MM.1S (cell line): ENCODE data around the gene SLBP.

Source experiments
- DNase-seq: peaks from one replicate; pipeline ENCODE4 v3.0.0-alpha.2; 2015
- H2AFZ ChIP-seq: fragments of 300-600 bp; sonication (generic); 2 replicates; pipeline ENCODE4 v1.6.0; 2016; ENCODE audit warnings: antibody characterized with exemption, low read length
- H3F3A ChIP-seq: fragments of 300-600 bp; sonication (generic); 2 replicates; pipeline ENCODE4 v1.6.1; 2016; ENCODE audit warnings: mild to moderate bottlenecking, antibody characterized with exemption, low read length, moderate library complexity, mixed read lengths; ENCODE audit not compliant: insufficient read depth
- H3K27ac ChIP-seq: fragments of 300-600 bp; sonication (generic); 2 replicates; pipeline ENCODE4 v1.5.1; 2016; ENCODE audit warnings: mild to moderate bottlenecking, low read length
- H3K27me3 ChIP-seq: fragments of 300-600 bp; sonication (generic); replicated peaks from 2 replicates; pipeline ENCODE4 v1.6.0; 2016; ENCODE audit warnings: low read length; ENCODE audit not compliant: insufficient read depth
- H3K36me3 ChIP-seq: fragments of 300-600 bp; sonication (generic); replicated peaks from 2 replicates; pipeline ENCODE4 v1.6.1; 2016; ENCODE audit warnings: mild to moderate bottlenecking, low read length, mixed read lengths; ENCODE audit not compliant: insufficient read depth
- H3K4me1 ChIP-seq: fragments of 300-600 bp; sonication (generic); 2 replicates; pipeline ENCODE4 v1.6.1; 2016; ENCODE audit warnings: low read length, mixed read lengths
- H3K4me2 ChIP-seq: fragments of 300-600 bp; sonication (generic); 2 replicates; pipeline ENCODE4 v1.6.0; 2016; ENCODE audit warnings: low read depth, low read length
- H3K4me3 ChIP-seq: fragments of 300-600 bp; sonication (generic); 2 replicates; pipeline ENCODE4 v1.5.1; 2016; ENCODE audit warnings: low read length, mixed read lengths
- H3K79me2 ChIP-seq: fragments of 300-600 bp; sonication (generic); 2 replicates; pipeline ENCODE4 v1.6.1; 2016; ENCODE audit warnings: mixed run types, low read length, mixed read lengths
- H3K9ac ChIP-seq: fragments of 300-600 bp; sonication (generic); 2 replicates; pipeline ENCODE4 v1.6.1; 2016; ENCODE audit warnings: low read length, mixed read lengths
- H3K9me2 ChIP-seq: fragments of 300-600 bp; sonication (generic); replicated peaks from 2 replicates; pipeline ENCODE4 v1.6.1; 2016; ENCODE audit warnings: mild to moderate bottlenecking, low read length, mixed read lengths; ENCODE audit not compliant: insufficient read depth
- H3K9me3 ChIP-seq: fragments of 300-600 bp; sonication (generic); replicated peaks from 2 replicates; pipeline ENCODE4 v1.6.1; 2016; ENCODE audit warnings: mild to moderate bottlenecking, low read length, mixed read lengths; ENCODE audit not compliant: insufficient read depth
- H4K20me1 ChIP-seq: fragments of 300-600 bp; sonication (generic); 2 replicates; pipeline ENCODE4 v1.6.1; 2016; ENCODE audit warnings: mild to moderate bottlenecking, low read length, moderate library complexity, mixed read lengths; ENCODE audit not compliant: insufficient read depth
- EZH2 ChIP-seq: fragments of 300-600 bp; sonication (generic); optimal IDR thresholded peaks from 2 replicates; pipeline ENCODE3; 2017; ENCODE audit warnings: low read depth, mild to moderate bottlenecking, antibody characterized with exemption, low read length, mixed read lengths
- EZH2phosphoT487 ChIP-seq: fragments of 300-600 bp; sonication (generic); IDR thresholded peaks from 2 replicates; pipeline ENCODE4 v1.6.1; 2018; ENCODE audit warnings: antibody characterized with exemption, low read length
- TF ChIP-seq, protein P1 (sequence below): fragments of 300-600 bp; sonication (generic); IDR thresholded peaks from 2 replicates; pipeline ENCODE4 v1.5.1; 2016; ENCODE audit warnings: antibody characterized with exemption, low read length, mixed read lengths

SLBP gene

DNA sequence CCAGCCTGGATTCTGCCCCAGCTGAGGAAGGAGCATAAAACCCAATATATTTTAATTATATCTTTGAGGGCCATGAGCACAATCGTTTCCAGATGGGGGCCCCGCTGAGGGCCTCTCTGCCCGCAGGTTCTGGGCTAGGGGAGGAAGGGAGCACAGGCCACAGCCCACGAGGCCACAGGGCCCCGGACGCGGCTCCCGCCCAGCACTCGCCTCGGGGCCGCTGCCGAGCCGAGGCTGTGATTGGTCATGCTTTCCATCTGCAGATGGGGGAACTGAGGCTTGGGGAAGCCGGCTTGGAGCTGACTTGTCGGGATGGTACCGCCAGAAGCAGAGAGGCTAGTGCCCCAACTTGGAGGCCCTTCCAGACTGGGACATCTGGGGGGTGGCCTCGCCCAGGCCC lies 43.2 kb upstream of the SLBP start:
- no peak overlapping the region for H3K9ac ChIP-seq
- H3K4me3 ChIP-seq, result no peak overlapping the region
- TF ChIP-seq EZH2 (no peak), EZH2phosphoT487 (no peak)
- TF ChIP-seq, protein P1, sequence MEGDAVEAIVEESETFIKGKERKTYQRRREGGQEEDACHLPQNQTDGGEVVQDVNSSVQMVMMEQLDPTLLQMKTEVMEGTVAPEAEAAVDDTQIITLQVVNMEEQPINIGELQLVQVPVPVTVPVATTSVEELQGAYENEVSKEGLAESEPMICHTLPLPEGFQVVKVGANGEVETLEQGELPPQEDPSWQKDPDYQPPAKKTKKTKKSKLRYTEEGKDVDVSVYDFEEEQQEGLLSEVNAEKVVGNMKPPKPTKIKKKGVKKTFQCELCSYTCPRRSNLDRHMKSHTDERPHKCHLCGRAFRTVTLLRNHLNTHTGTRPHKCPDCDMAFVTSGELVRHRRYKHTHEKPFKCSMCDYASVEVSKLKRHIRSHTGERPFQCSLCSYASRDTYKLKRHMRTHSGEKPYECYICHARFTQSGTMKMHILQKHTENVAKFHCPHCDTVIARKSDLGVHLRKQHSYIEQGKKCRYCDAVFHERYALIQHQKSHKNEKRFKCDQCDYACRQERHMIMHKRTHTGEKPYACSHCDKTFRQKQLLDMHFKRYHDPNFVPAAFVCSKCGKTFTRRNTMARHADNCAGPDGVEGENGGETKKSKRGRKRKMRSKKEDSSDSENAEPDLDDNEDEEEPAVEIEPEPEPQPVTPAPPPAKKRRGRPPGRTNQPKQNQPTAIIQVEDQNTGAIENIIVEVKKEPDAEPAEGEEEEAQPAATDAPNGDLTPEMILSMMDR, result no peak
- H3K36me3 ChIP-seq, result no peaks in the 10 kb centered on the region
- no peak for DNase-seq
- no peaks in the 10 kb centered on the region for H3K9me3 ChIP-seq
- no peaks in the 10 kb centered on the region for H3K4me1 ChIP-seq
- no peaks in the 10 kb centered on the region for H3K9me2 ChIP-seq
- no peaks in the 10 kb centered on the region for H3F3A ChIP-seq
- peaks cover 96% of the 10 kb centered on the region for H3K27me3 ChIP-seq
- H2AFZ ChIP-seq, result no peak overlapping the region
- no peaks in the 10 kb centered on the region for H4K20me1 ChIP-seq
- no peak overlapping the region for H3K27ac ChIP-seq
- no peak overlapping the region for H3K4me2 ChIP-seq
- H3K79me2 ChIP-seq, result no peaks in the 10 kb centered on the region

DNA sequence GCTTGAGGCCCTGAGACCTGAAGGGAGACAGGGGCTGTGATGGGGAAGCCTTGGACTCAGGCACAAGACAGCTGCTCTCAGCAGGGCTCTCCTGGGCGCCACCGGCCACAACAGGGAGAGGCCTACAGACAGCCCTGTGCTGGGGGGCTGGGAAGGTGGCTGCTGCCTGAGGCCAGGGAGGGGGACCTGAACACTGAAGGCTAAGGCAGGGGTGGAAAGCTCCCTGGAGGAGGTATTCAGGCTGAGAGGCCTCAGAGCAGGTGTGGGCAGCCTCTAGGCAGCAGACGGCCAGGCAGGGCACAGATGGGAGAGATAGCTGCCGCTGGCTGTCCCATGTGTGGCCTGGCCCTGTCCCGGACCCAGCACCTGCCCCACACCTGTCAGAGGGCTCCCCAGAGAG lies 42.2 kb upstream of the SLBP start:
- no peak overlapping the region for H3K4me3 ChIP-seq
- H3K4me1 ChIP-seq, result no peaks in the 10 kb centered on the region
- H3K4me2 ChIP-seq, result no peak overlapping the region
- no peaks in the 10 kb centered on the region for H3K9me2 ChIP-seq
- no peak for TF ChIP-seq EZH2phosphoT487
- TF ChIP-seq EZH2, result no peak
- TF ChIP-seq, protein P1, result no peak
- H3K9ac ChIP-seq, result no peak overlapping the region
- H3K79me2 ChIP-seq, result no peaks in the 10 kb centered on the region
- no peaks in the 10 kb centered on the region for H3K9me3 ChIP-seq
- H3K27ac ChIP-seq, result no peak overlapping the region
- H2AFZ ChIP-seq, result no peak overlapping the region
- DNase-seq, result no peak
- H4K20me1 ChIP-seq, result no peaks in the 10 kb centered on the region
- peaks cover 91% of the 10 kb centered on the region for H3K27me3 ChIP-seq
- no peaks in the 10 kb centered on the region for H3F3A ChIP-seq
- no peaks in the 10 kb centered on the region for H3K36me3 ChIP-seq

DNA sequence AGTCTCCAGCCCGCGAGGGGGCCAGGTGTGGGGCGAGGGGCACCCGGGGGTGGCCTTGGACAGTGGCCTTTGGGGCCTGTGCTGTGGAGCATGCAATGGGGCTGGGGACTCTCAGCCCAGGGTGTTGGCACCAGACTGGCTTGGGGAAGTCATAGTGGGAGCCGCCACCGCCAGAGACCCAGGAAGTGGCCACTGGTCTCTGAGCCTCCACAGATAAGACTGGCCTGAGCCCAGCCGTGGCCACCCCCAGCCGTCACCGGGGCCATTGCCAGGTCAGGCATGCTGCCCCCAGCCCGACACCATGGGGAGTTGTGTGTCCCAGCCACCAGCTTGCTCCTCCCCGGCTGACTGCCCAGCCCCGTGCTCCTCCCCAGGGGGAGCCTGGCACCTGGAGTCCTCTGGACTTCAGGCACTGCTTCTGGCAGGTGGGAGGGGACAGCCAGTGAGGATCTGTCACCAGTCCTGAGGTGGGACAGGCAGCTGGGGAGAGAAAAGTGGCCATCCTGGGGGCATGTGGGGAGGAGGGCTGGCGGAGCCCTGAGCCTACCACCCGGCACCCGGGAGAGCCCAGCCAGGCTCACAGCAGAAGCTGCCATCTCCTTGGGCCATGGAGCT lies 41.7 kb upstream of the SLBP start:
- Histone ChIP-seq H3K9me2 (no peaks in the 10 kb centered on the region), H3K4me3 (no peak overlapping the region), H3F3A (no peaks in the 10 kb centered on the region), H2AFZ (no peak overlapping the region), H3K9ac (no peak overlapping the region), H4K20me1 (no peaks in the 10 kb centered on the region), H3K4me2 (no peak overlapping the region), H3K27me3 (peaks cover 85% of the 10 kb centered on the region), H3K9me3 (no peaks in the 10 kb centered on the region), H3K27ac (no peak overlapping the region), H3K79me2 (no peaks in the 10 kb centered on the region), H3K4me1 (no peaks in the 10 kb centered on the region), H3K36me3 (no peaks in the 10 kb centered on the region)
- DNase-seq, result no peak
- TF ChIP-seq, protein P1, result no peak
- TF ChIP-seq EZH2phosphoT487 (no peak), EZH2 (no peak)
